NCI-H2107 treated with DMSO at 0.1 percent for 48 hours (cell line): Measurements from ENCODE around the gene AFF2.
"Not testable (repeated sequence)": the region's sequence is repeated elsewhere in the genome, so short reads cannot be mapped to it uniquely, and the experiment has no call there.

ENCODE experiments used
- DNase-seq: peaks from one replicate; lab custom pipeline; 2025; ENCODE audit not compliant: unreplicated experiment; lab: John Stamatoyannopoulos, UW

AFF2 gene

GRCh38 chrX:148823986-148824385 lies 323.6 kb downstream of the AFF2 start:
- DNase-seq, result no peak

- no peak for DNase-seq
These were observed 325.3 kb downstream of the AFF2 start for GRCh38 chrX:148825696-148826095.

GRCh38 chrX:148836741-148837140 lies 336.3 kb downstream of the AFF2 start:
- no peak for DNase-seq

- DNase-seq, result no peak
These were observed 350.2 kb downstream of the AFF2 start for GRCh38 chrX:148850631-148851030.

- no peak for DNase-seq
These were observed 353.9 kb downstream of the AFF2 start for GRCh38 chrX:148854306-148854705.

GRCh38 chrX:148856505-148856904 lies 356.1 kb downstream of the AFF2 start:
- DNase-seq, result no peak

GRCh38 chrX:148865277-148866210 lies 365.1 kb downstream of the AFF2 start:
- DNase-seq, result no peak

- no peak for DNase-seq
These were observed 367.2 kb downstream of the AFF2 start for GRCh38 chrX:148867596-148867995.

GRCh38 chrX:148871422-148872160 lies 371.2 kb downstream of the AFF2 start:
- DNase-seq, result no peak

GRCh38 chrX:148872161-148872535 lies 371.7 kb downstream of the AFF2 start:
- no peak for DNase-seq

GRCh38 chrX:148872881-148873280 lies 372.5 kb downstream of the AFF2 start:
- no peak for DNase-seq

- no peak for DNase-seq
These were observed 374.3 kb downstream of the AFF2 start for GRCh38 chrX:148874636-148875246.

GRCh38 chrX:148878371-148878770 lies 378.0 kb downstream of the AFF2 start:
- no peak for DNase-seq

GRCh38 chrX:148885203-148885602 lies 384.8 kb downstream of the AFF2 start:
- no peak for DNase-seq

- no peak for DNase-seq
These were observed 393.0 kb downstream of the AFF2 start for GRCh38 chrX:148893395-148893794.

GRCh38 chrX:148902581-148902980 lies 402.2 kb downstream of the AFF2 start:
- no peak for DNase-seq

GRCh38 chrX:148903176-148903575 lies 402.8 kb downstream of the AFF2 start:
- DNase-seq, result no peak

GRCh38 chrX:148904421-148905111 lies 404.1 kb downstream of the AFF2 start:
- no peak for DNase-seq

GRCh38 chrX:148905400-148905799 lies 405.0 kb downstream of the AFF2 start:
- DNase-seq, result no peak

GRCh38 chrX:148906628-148907027 lies 406.2 kb downstream of the AFF2 start:
- not testable (repeated sequence) for DNase-seq

- no peak for DNase-seq
These were observed 409.3 kb downstream of the AFF2 start for GRCh38 chrX:148909758-148910157.
